B cell (primary cell): ENCODE data around the gene ITSN2.

Experiments
- EZH2 ChIP-seq: IDR thresholded peaks from 2 replicates; pipeline ENCODE4 v1.6.1; 2012; ENCODE audit warnings: borderline replicate concordance, low read depth, mild to moderate bottlenecking, moderate library complexity, low read length; ENCODE audit not compliant: insufficient read depth, poor library complexity, severe bottlenecking
- TF ChIP-seq, protein P1 (sequence below): fragments of 200-600 bp; IDR thresholded peaks from one replicate; pipeline ENCODE4 v1.8.0; 2022; ENCODE audit warnings: antibody characterized with exemption, mild to moderate bottlenecking

DNA sequence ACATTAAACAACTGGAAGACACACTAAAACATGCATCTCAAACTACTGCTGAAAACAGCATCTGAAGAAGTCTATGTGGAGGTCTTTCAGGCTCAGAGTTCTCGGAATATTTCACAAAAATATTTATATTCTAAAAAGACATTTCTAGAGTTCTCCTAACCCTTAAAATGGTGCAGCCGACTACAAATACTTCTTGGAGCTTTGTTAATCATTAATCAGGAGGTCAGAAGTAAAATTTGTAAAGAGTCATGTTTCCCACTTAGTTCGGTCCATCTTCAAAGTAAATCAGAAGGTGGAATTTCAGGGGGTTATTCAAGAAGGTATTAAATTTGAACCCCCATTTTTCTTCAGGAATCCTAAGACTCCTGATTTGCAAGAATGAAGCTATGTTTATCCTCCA is 112.7 kb downstream of the ITSN2 start:
- TF ChIP-seq, protein P1, sequence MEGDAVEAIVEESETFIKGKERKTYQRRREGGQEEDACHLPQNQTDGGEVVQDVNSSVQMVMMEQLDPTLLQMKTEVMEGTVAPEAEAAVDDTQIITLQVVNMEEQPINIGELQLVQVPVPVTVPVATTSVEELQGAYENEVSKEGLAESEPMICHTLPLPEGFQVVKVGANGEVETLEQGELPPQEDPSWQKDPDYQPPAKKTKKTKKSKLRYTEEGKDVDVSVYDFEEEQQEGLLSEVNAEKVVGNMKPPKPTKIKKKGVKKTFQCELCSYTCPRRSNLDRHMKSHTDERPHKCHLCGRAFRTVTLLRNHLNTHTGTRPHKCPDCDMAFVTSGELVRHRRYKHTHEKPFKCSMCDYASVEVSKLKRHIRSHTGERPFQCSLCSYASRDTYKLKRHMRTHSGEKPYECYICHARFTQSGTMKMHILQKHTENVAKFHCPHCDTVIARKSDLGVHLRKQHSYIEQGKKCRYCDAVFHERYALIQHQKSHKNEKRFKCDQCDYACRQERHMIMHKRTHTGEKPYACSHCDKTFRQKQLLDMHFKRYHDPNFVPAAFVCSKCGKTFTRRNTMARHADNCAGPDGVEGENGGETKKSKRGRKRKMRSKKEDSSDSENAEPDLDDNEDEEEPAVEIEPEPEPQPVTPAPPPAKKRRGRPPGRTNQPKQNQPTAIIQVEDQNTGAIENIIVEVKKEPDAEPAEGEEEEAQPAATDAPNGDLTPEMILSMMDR = no peak
- TF ChIP-seq EZH2 = no peak
